PC-9 (cell line): ENCODE measurements around the gene GCNA. TPM values are rescaled to one million over a fixed set of nuclear protein-coding genes. Genes with fewer than 3 reads are reported as not detected.

Experiments used
- BruUV-seq: library from RNA; stranded (reverse); fragments of 400-500 nt; replicated peaks from 2 replicates; lab custom pipeline; 2021; lab: Mats Ljungman, UMichigan
- CTCF ChIA-PET: fragments of 300-600 bp; sonication (Branson Sonifier 250); formaldehyde crosslinking; loops from one replicate; lab custom pipeline; 2022; ENCODE audit warnings: antibody characterized with exemption; lab: Charles Lee
- POLR2A ChIA-PET: fragments of 300-600 bp; sonication (Branson Sonifier 250); formaldehyde crosslinking; loops from one replicate; lab custom pipeline; 2022; ENCODE audit warnings: antibody characterized with exemption; ENCODE audit not compliant: unreplicated experiment; lab: Charles Lee
- DNase-seq, 2 experiments: peaks; one replicate each; pipeline versions ENCODE4 v3.0.0 to v3.0.0-alpha.2; 2015 to 2022; ENCODE audit warnings: mixed read lengths in 1 of 2
- H2AFZ ChIP-seq: fragments of 200-600 bp; sonication (generic); 2 replicates; pipeline ENCODE4 v1.8.1; 2017; ENCODE audit warnings: antibody characterized with exemption
- H3F3A ChIP-seq: fragments of 200-600 bp; sonication (generic); 2 replicates; pipeline ENCODE4 v1.8.1; 2017; ENCODE audit warnings: antibody characterized with exemption, mild to moderate bottlenecking, low read depth; ENCODE audit not compliant: insufficient read depth
- H3K27ac ChIP-seq: fragments of 200-600 bp; sonication (generic); 2 replicates; pipeline ENCODE4 v1.6.1; 2016; ENCODE audit warnings: mixed run types
- H3K27me3 ChIP-seq: fragments of 200-600 bp; sonication (generic); 2 replicates; pipeline ENCODE4 v1.6.1; 2016; ENCODE audit warnings: low read depth, mixed run types; ENCODE audit not compliant: insufficient read depth
- H3K36me3 ChIP-seq: fragments of 200-600 bp; sonication (generic); 2 replicates; pipeline ENCODE4 v1.6.1; 2016; ENCODE audit warnings: low read depth, mixed run types
- H3K4me1 ChIP-seq: fragments of 200-600 bp; sonication (generic); replicated peaks from 2 replicates; pipeline ENCODE4 v1.6.1; 2016; ENCODE audit warnings: mixed run types; ENCODE audit not compliant: insufficient read depth
- H3K4me2 ChIP-seq: fragments of 200-600 bp; sonication (generic); 2 replicates; pipeline ENCODE4 v1.6.1; 2017; ENCODE audit warnings: mixed run types
- H3K4me3 ChIP-seq: fragments of 200-600 bp; sonication (generic); 2 replicates; pipeline ENCODE4 v1.6.1; 2016; ENCODE audit warnings: mixed run types
- H3K79me2 ChIP-seq: fragments of 200-600 bp; sonication (generic); 2 replicates; pipeline ENCODE4 v1.6.1; 2017; ENCODE audit warnings: low read depth, mixed run types
- H3K9me2 ChIP-seq: fragments of 200-600 bp; sonication (generic); 2 replicates; pipeline ENCODE4 v1.8.1; 2017; ENCODE audit warnings: mild to moderate bottlenecking; ENCODE audit not compliant: insufficient read depth
- H3K9me3 ChIP-seq: fragments of 200-600 bp; sonication (generic); 2 replicates; pipeline ENCODE4 v1.8.1; 2016; ENCODE audit warnings: low read depth; ENCODE audit not compliant: insufficient read depth
- H4K20me1 ChIP-seq: fragments of 200-600 bp; sonication (generic); 2 replicates; pipeline ENCODE4 v1.8.1; 2017; ENCODE audit not compliant: insufficient read depth
- CTCF ChIP-seq: fragments of 200-600 bp; sonication (generic); conservative IDR thresholded peaks from 2 replicates; pipeline ENCODE4 v1.6.1; 2017; ENCODE audit warnings: mixed run types, antibody characterized with exemption, mild to moderate bottlenecking, moderate library complexity
- EZH2 ChIP-seq: fragments of 200-600 bp; sonication (generic); IDR thresholded peaks from 2 replicates; pipeline ENCODE4 v1.8.0; 2017; ENCODE audit warnings: antibody characterized with exemption, low read depth
- intact Hi-C: fragments of 100-400 bp; cut with micrococcal nuclease; formaldehyde crosslinking; loops from one replicate; pipeline ENCODE4 v1.10.0; 2022; ENCODE audit not compliant: unreplicated experiment
- total RNA-seq: library from RNA; stranded (reverse); gene quantifications from 2 replicates; pipeline ENCODE4 v1.2.3, GENCODE V29; 2021

The GCNA gene
- total RNA-seq, 1 experiment from 2014 or later: 0.48 TPM

- ChIA-PET CTCF (no interaction called here), POLR2A (no interaction called here)
- TF ChIP-seq EZH2 (no peak), CTCF (no peak)
- H3K9me3 ChIP-seq: no peaks in the 10 kb centered on the region
- H3K36me3 ChIP-seq: no peaks in the 10 kb centered on the region
- no peaks in the 10 kb centered on the region for H4K20me1 ChIP-seq
- no peaks in the 10 kb centered on the region for H3K79me2 ChIP-seq
- H2AFZ ChIP-seq: no peak overlapping the region
- no TSS peak for BruUV-seq
- no peak overlapping the region for H3K27ac ChIP-seq
- intact Hi-C loops: no loop called here
- no peak for DNase-seq
- H3K4me2 ChIP-seq: no peak overlapping the region
- no peaks in the 10 kb centered on the region for H3K27me3 ChIP-seq
- H3K4me1 ChIP-seq: no peaks in the 10 kb centered on the region
- no peaks in the 10 kb centered on the region for H3F3A ChIP-seq
- no peaks in the 10 kb centered on the region for H3K9me2 ChIP-seq
- no peak overlapping the region for H3K4me3 ChIP-seq
These were observed 34.0 kb downstream of the GCNA start for GRCh38 chrX:71612256-71612655.

- Histone ChIP-seq H3K36me3 (no peaks in the 10 kb centered on the region), H3K79me2 (no peaks in the 10 kb centered on the region), H4K20me1 (no peaks in the 10 kb centered on the region), H3K4me2 (no peak overlapping the region), H3K27ac (no peak overlapping the region), H3F3A (no peaks in the 10 kb centered on the region), H3K9me3 (no peaks in the 10 kb centered on the region), H3K9me2 (no peaks in the 10 kb centered on the region), H2AFZ (no peak overlapping the region), H3K4me1 (no peaks in the 10 kb centered on the region), H3K4me3 (no peak overlapping the region), H3K27me3 (no peaks in the 10 kb centered on the region)
- intact Hi-C loops: no loop called here
- no peak for TF ChIP-seq EZH2
- TF ChIP-seq CTCF: no peak
- BruUV-seq: no TSS peak
- ChIA-PET POLR2A (interaction anchor here (0.6 kb wide), 1 partner anchor 121 kb away, joined by 4 read pairs; no protein-coding TSS in a partner anchor), CTCF (no interaction called here)
- no peak for DNase-seq
These were observed 36.8 kb downstream of the GCNA start for GRCh38 chrX:71615056-71615455.

GRCh38 chrX:71615954-71616353 is 37.7 kb downstream of the GCNA start:
- DNase-seq: no peak
- H3K79me2 ChIP-seq: no peaks in the 10 kb centered on the region
- no peaks in the 10 kb centered on the region for H3K36me3 ChIP-seq
- no peaks in the 10 kb centered on the region for H3K9me3 ChIP-seq
- H3K4me1 ChIP-seq: no peaks in the 10 kb centered on the region
- no peak overlapping the region for H3K4me2 ChIP-seq
- CTCF ChIA-PET: no interaction called here
- no peaks in the 10 kb centered on the region for H3F3A ChIP-seq
- BruUV-seq: no TSS peak
- no peak overlapping the region for H3K4me3 ChIP-seq
- no peaks in the 10 kb centered on the region for H4K20me1 ChIP-seq
- H3K27me3 ChIP-seq: no peaks in the 10 kb centered on the region
- no peaks in the 10 kb centered on the region for H3K9me2 ChIP-seq
- TF ChIP-seq CTCF (no peak), EZH2 (no peak)
- POLR2A ChIA-PET: no interaction called here
- no peak overlapping the region for H3K27ac ChIP-seq
- intact Hi-C loops: no loop called here
- no peak overlapping the region for H2AFZ ChIP-seq
